Adrenal gland (tissue), 12 donors: ENCODE measurements around the gene STAT3. TPM values are rescaled to one million over a fixed set of nuclear protein-coding genes. Genes with fewer than 3 reads are reported as not detected.

Experiments
- DNase-seq, 7 donors: peaks; one replicate each; pipeline ENCODE4 v3.0.0-alpha.2; 2019 to 2020
- H3K27ac ChIP-seq, 5 donors: fragments of 200-600 bp; sonication (generic) in 4 of 5; 1 replicate in 3 of 5; 2 replicates in 2 of 5; pipeline versions ENCODE4 v1.5.1 to v1.8.0; 2016 to 2020; ENCODE audit warnings: mild to moderate bottlenecking in 1 of 5
- H3K27me3 ChIP-seq: fragments of 200-600 bp; 2 replicates; pipeline ENCODE4 v1.8.0; 2021
- H3K36me3 ChIP-seq, 2 donors: fragments of 200-600 bp; replicated peaks in 1 of 2; 1 replicate in 1 of 2; 2 replicates in 1 of 2; pipeline versions ENCODE4 v1.5.1 to v1.8.0; 2018 to 2022
- H3K4me1 ChIP-seq, 2 donors: fragments of 200-600 bp; replicated peaks in 1 of 2; 1 replicate in 1 of 2; 2 replicates in 1 of 2; pipeline versions ENCODE4 v1.5.1 to v1.8.0; 2018 to 2021
- H3K4me3 ChIP-seq, 4 donors: fragments of 200-600 bp; sonication (generic) in 3 of 4; one replicate each; pipeline ENCODE4 v1.5.1; 2016 to 2018
- H3K9me3 ChIP-seq, 3 donors: fragments of 200-600 bp; sonication (generic) in 1 of 3; replicated peaks in 1 of 3; 1 replicate in 2 of 3; 2 replicates in 1 of 3; pipeline versions ENCODE4 v1.5.1 to v1.8.0; 2016 to 2021
- POLR2A ChIP-seq, 2 donors: fragments of 450-650 bp; IDR thresholded peaks; one replicate each; pipeline ENCODE4 v1.6.1; 2017; ENCODE audit warnings: antibody characterized with exemption in 2 of 2, mild to moderate bottlenecking in 2 of 2, moderate library complexity in 1 of 2
- WGBS, 4 donors: extraction: QIAGEN DNeasy Blood & Tissue Kit in 2 of 4; methylation state at CpG; one replicate each; pipeline versions ENCODE4 v1.1.5 to v1.1.7; 2013 to 2017; 5-methylcytosine and 5-hydroxymethylcytosine counted together
- intact Hi-C, 2 donors: fragments of 100-400 bp; cut with DNase I; formaldehyde crosslinking; loops; one replicate each; pipeline versions ENCODE4 v1.14.1 to v1.15.0; 2022 to 2023
- polyA plus RNA-seq, 3 donors: library from polyadenylated mRNA; stranded (reverse); fragments of 200-250 nt in 2 of 3; fragments of 350-450 nt in 1 of 3; fragmentation: Illumina TruSeq in 1 of 3; extraction: RNeasy Lipid Tissue Mini Kit (QIAGEN cat#74804) in 1 of 3; gene quantifications; one replicate each; pipeline ENCODE4 v1.2.3, GENCODE V29; 2013 to 2014
- total RNA-seq, 9 donors: library from RNA; depleted of rRNA in 4 of 9; stranded (reverse); fragments of >200 nt in 4 of 9; fragments of 120-200 nt in 1 of 9; fragmentation: NEBNext Ultra II Directional in 1 of 9; extraction: Animal tissue kit (Norgen Biotek cat#: 25700) in 1 of 9; gene quantifications; one replicate each; pipeline versions ENCODE4 v1.1.0 to v1.2.4, GENCODE V29; 2013 to 2023
- TF ChIP-seq, protein P1 (sequence below), 6 experiments: fragments of 450-650 bp in 4 of 6; fragments of 200-600 bp in 2 of 6; sonication (generic) in 1 of 6; IDR thresholded peaks; 1 replicate in 5 of 6; 2 replicates in 1 of 6; pipeline versions ENCODE4 v1.5.1 to v1.8.0; 2016 to 2021; ENCODE audit warnings: antibody characterized with exemption in 6 of 6, mild to moderate bottlenecking in 2 of 6, moderate library complexity in 1 of 6
- donor health status: healthy with polysubstance abuse.
- donor health status: Bipolar disorder and iron deficiency.
- donor health status: DM: yes; HTN: yes; CAD: no.
- donor health status: DM: no; HTN: no; CAD: no.
- donor health status: DM: no; HTN: no; CAD: no.
- donor health status: DM: yes; HTN: yes; CAD: no.

STAT3 gene
- total and polyA plus RNA-seq, 12 donors, result 31.0 to 282 (median 160) TPM

DNA sequence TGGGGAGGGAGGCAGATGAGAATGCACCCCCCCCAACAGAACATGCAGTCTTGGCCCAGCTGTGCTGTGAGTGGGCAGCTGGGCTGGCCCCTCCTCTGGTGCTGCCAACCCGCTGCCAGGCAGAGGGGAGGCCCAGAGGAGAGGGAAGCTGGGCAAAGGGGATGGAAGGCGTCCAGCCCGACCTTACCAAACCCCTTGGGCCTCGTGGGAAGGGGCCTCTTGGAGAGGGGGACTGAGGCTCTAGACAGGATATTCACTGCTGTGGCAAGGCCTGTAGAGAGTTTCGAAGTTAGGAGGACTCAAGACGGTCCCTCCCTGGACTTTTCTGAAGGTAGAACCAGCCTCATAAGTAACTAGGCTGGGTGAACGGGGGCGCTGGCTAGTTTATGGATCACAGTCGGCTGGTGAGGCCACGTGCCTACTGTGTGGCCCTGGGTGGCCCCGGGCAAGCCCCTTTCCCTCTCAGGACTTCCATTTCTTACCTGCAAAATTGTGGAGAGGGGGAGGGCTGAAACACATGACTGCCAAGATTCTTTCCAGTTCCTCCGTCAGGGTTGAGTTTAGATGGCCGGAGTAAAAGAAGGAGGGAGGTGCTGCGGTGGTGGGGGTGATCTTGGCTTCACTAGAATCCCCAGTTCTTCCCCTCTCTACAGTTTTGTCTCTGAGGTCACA, 100.8 kb downstream of the STAT3 start:
- 4 to 21% (median 6%) methylated on average over 13 to 14 of the region's 14 CpGs for WGBS, 4 donors
- Histone ChIP-seq H3K9me3 (no peaks in the 10 kb centered on the region), H3K4me3 (peak overlapping the region in 2 of 4 donors; percentile 44 to 59), H3K27me3 (no peaks in the 10 kb centered on the region), H3K27ac (peak overlapping the region; percentile 65 to 96 (median 89)), H3K36me3 (peaks cover 0 to 14% of the 10 kb centered on the region in 2 donors), H3K4me1 (peaks cover 32 to 43% of the 10 kb centered on the region in 2 donors)
- DNase-seq, result peak; percentile 67 to 88 (median 78)
- intact Hi-C loops, result no loop called here
- TF ChIP-seq, protein P1, sequence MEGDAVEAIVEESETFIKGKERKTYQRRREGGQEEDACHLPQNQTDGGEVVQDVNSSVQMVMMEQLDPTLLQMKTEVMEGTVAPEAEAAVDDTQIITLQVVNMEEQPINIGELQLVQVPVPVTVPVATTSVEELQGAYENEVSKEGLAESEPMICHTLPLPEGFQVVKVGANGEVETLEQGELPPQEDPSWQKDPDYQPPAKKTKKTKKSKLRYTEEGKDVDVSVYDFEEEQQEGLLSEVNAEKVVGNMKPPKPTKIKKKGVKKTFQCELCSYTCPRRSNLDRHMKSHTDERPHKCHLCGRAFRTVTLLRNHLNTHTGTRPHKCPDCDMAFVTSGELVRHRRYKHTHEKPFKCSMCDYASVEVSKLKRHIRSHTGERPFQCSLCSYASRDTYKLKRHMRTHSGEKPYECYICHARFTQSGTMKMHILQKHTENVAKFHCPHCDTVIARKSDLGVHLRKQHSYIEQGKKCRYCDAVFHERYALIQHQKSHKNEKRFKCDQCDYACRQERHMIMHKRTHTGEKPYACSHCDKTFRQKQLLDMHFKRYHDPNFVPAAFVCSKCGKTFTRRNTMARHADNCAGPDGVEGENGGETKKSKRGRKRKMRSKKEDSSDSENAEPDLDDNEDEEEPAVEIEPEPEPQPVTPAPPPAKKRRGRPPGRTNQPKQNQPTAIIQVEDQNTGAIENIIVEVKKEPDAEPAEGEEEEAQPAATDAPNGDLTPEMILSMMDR (IDR thresholded peaks at IDR 0.05), result no peak
- peak in 1 of 2 donors; percentile 70 for TF ChIP-seq POLR2A (IDR thresholded peaks at IDR 0.05)

DNA sequence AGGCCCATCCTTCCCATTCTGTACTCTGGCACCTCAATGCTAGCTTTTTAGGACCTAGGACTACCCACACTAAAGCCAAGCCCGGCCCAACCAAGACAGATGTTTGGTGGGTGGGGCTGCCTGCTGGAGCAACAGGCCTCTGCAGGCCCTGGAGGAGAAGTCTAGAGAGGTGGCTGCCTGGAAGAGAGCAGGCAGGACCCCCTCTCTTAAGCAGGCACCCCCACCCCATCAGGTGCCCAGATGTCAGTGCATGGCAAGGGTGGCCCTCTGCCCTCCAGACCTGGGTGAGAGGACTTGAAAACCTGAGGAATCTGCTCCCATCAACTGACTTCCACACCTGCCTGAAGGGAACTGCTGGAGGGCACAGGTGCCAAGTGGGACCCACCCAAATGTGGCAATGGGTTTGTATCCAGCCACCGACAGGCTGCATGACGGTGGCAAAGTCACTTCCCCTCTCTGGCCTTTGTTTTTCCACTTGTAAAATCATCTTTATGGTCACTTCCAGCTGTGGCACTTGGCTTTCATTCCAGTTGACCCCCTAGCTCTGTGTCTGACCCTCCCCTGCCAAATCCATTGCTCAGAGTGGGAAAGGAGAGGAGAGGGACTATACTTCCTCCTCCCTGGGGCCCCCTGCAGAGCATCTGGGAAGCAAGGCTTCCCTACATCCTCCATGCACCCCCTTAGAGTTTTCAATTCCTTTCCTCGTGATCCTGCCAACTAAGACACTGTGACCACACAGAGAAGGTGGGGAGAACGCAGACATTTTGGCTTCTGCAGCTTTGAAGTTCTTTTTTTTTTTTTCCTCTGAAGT, 101.6 kb downstream of the STAT3 start:
- intact Hi-C loops, result no loop called here
- peak overlapping the region; percentile 65 to 96 (median 89) for H3K27ac ChIP-seq
- H3K27me3 ChIP-seq, result no peaks in the 10 kb centered on the region
- peak in 6 of 7 donors; percentile 23 to 62 (median 36) for DNase-seq
- no peak for TF ChIP-seq POLR2A (IDR thresholded peaks at IDR 0.05)
- TF ChIP-seq, protein P1 (IDR thresholded peaks at IDR 0.05), result no peak
- peaks cover 0 to 6% of the 10 kb centered on the region in 2 donors for H3K36me3 ChIP-seq
- 34 to 50% (median 41%) methylated on average over 4 to 5 of the region's 5 CpGs for WGBS, 4 donors
- peak overlapping the region in 1 of 4 donors; percentile 59 for H3K4me3 ChIP-seq
- H3K9me3 ChIP-seq, result no peaks in the 10 kb centered on the region
- H3K4me1 ChIP-seq, result peaks cover 32 to 43% of the 10 kb centered on the region in 2 donors

DNA sequence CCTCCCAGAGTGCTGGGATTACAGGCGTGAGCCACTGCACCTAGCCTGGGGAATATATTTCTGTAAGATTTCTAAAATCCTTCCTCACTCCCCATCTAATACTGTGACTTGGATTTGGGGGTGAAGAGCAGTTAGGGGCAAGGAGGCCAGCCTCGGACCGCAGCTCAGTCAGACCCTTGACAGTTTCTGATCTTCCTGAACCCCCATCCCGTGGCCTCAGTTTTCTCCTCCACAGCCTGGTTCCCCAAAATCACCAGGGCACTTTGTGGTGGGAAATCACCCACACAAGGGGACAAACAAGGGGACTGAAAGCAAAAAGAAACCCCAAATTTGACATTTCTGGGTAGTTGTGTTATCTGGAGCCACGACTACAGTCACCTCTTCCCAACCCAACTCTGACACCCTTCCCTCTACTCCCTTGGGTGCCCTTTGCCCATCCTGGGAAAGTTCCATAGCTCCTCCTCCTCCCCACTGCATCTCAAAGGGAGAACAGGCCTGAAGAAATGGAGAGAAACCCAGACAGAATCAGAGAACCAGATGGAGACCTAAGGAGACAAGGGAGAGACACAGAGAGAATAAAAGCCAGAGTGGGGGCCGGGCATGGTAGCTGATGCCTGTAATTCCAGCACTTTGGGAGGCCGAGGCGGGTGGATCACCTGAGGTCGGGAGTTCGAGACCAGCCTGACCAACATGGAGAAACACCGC, 102.7 kb downstream of the STAT3 start:
- Histone ChIP-seq H3K27me3 (no peaks in the 10 kb centered on the region), H3K36me3 (no peaks in the 10 kb centered on the region), H3K4me3 (no peak overlapping the region), H3K27ac (no peak overlapping the region), H3K4me1 (peaks cover 32 to 42% of the 10 kb centered on the region in 2 donors), H3K9me3 (no peaks in the 10 kb centered on the region)
- intact Hi-C loops, result no loop called here
- 90 to 95% (median 95%) methylated on average over 11 of the region's 11 CpGs for whole genome bisulfite sequencing, 4 donors
- peak in 5 of 7 donors; percentile 0 to 43 (median 14) for DNase-seq
- TF ChIP-seq, protein P1 (IDR thresholded peaks at IDR 0.05), result no peak
- TF ChIP-seq POLR2A (IDR thresholded peaks at IDR 0.05), result no peak

DNA sequence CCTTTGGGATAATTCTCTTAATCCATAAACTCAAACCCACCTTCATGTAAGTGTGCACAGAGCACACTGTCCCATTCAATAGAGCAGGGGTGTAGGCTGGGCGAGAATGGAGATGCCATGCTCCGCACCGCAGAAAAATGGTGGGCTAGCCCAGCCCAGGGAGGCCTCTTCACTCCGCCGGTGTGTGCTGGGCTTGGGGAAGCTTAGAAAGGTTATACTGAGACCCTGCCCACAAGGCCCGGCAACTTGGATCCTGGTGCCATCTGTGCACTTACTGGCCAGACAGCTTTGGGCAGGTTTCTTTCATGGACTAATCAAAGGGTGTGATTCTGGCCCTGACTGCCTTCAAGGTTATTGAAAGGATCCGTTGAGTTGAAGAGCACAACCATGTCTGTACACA, 103.7 kb downstream of the STAT3 start:
- H3K27me3 ChIP-seq, result no peaks in the 10 kb centered on the region
- TF ChIP-seq, protein P1 (IDR thresholded peaks at IDR 0.05), result no peak
- TF ChIP-seq POLR2A (IDR thresholded peaks at IDR 0.05), result no peak
- peak in 6 of 7 donors; percentile 1 to 47 (median 10) for DNase-seq
- H3K36me3 ChIP-seq, result no peaks in the 10 kb centered on the region
- no peak overlapping the region for H3K4me3 ChIP-seq
- intact Hi-C loops, result no loop called here
- peaks cover 26 to 35% of the 10 kb centered on the region in 2 donors for H3K4me1 ChIP-seq
- 73 to 89% (median 86%) methylated on average over 2 to 7 of the region's 7 CpGs for WGBS, 4 donors
- peak overlapping the region in 1 of 5 donors; percentile 1 for H3K27ac ChIP-seq
- H3K9me3 ChIP-seq, result no peaks in the 10 kb centered on the region
